SU-DHL-6 (cell line): ENCODE results near the gene PTPRN2.

ENCODE experiments used
- H2AFZ ChIP-seq: fragments of 200-600 bp; sonication (generic); 2 replicates; pipeline ENCODE4 v1.6.1; 2014; ENCODE audit warnings: low read depth, mild to moderate bottlenecking, moderate library complexity, mixed read lengths, antibody characterized with exemption, low read length; ENCODE audit not compliant: severe bottlenecking
- H3F3A ChIP-seq: fragments of 200-600 bp; shearing (Covaris generic); 2 replicates; pipeline ENCODE4 v1.6.0; 2016; ENCODE audit warnings: antibody characterized with exemption, mild to moderate bottlenecking; ENCODE audit not compliant: insufficient read depth
- H3K27ac ChIP-seq: fragments of 200-600 bp; sonication (generic); 2 replicates; pipeline ENCODE4 v1.5.1; 2016; ENCODE audit warnings: low read depth, mild to moderate bottlenecking, low read length, moderate library complexity, mixed read lengths
- H3K27me3 ChIP-seq: fragments of 200-600 bp; sonication (generic), shearing (Covaris generic); 2 replicates; pipeline ENCODE4 v1.6.0; 2014; ENCODE audit warnings: mild to moderate bottlenecking, low read length
- H3K36me3 ChIP-seq: fragments of 200-600 bp; sonication (generic); 2 replicates; pipeline ENCODE4 v1.6.1; 2014; ENCODE audit warnings: mild to moderate bottlenecking, low read length, mixed read lengths
- H3K4me2 ChIP-seq: fragments of 300-600, 200-600 bp; shearing (Covaris generic), sonication (generic); 2 replicates; pipeline ENCODE4 v1.6.0; 2014; ENCODE audit warnings: low read length, low read depth, mild to moderate bottlenecking; ENCODE audit not compliant: poor library complexity, severe bottlenecking
- H3K4me3 ChIP-seq: fragments of 200-600 bp; sonication (generic); 2 replicates; pipeline ENCODE4 v1.5.1; 2014; ENCODE audit warnings: antibody characterized with exemption, low read length, mild to moderate bottlenecking, mixed read lengths; ENCODE audit not compliant: insufficient read depth, poor library complexity, severe bottlenecking
- H3K79me2 ChIP-seq: fragments of 200-600 bp; sonication (generic); 2 replicates; pipeline ENCODE4 v1.6.1; 2014; ENCODE audit warnings: mild to moderate bottlenecking, low read length, moderate library complexity; ENCODE audit not compliant: insufficient read depth
- H3K9ac ChIP-seq: fragments of 200-600 bp; sonication (generic); 2 replicates; pipeline ENCODE4 v1.7.0; 2014; ENCODE audit warnings: mild to moderate bottlenecking, low read length
- H3K9me2 ChIP-seq: fragments of 200-600 bp; sonication (generic); replicated peaks from 2 replicates; pipeline ENCODE4 v1.6.1; 2014; ENCODE audit warnings: low read length; ENCODE audit not compliant: insufficient read depth
- H3K9me3 ChIP-seq: fragments of 200-600 bp; sonication (generic); 2 replicates; pipeline ENCODE4 v1.6.1; 2014; ENCODE audit warnings: low read length, mixed read lengths; ENCODE audit not compliant: insufficient read depth
- H4K20me1 ChIP-seq: fragments of 200-600 bp; sonication (generic); 2 replicates; pipeline ENCODE4 v1.6.1; 2014; ENCODE audit warnings: low read depth, mild to moderate bottlenecking, antibody characterized with exemption, low read length, moderate library complexity, mixed read lengths
- EZH2phosphoT487 ChIP-seq: fragments of 200-600 bp; sonication (generic), shearing (Covaris generic); conservative IDR thresholded peaks from 2 replicates; pipeline ENCODE4 v1.6.1; 2018; ENCODE audit warnings: mild to moderate bottlenecking, antibody characterized with exemption, low read length, moderate library complexity, mixed read lengths
- TF ChIP-seq, protein P1 (sequence below): fragments of 200-600 bp; sonication (generic); IDR thresholded peaks from one replicate; pipeline ENCODE4 v1.5.1; 2017; ENCODE audit warnings: antibody characterized with exemption, mild to moderate bottlenecking, low read length, moderate library complexity; ENCODE audit not compliant: insufficient read depth, poor library complexity, severe bottlenecking

Gene PTPRN2

DNA sequence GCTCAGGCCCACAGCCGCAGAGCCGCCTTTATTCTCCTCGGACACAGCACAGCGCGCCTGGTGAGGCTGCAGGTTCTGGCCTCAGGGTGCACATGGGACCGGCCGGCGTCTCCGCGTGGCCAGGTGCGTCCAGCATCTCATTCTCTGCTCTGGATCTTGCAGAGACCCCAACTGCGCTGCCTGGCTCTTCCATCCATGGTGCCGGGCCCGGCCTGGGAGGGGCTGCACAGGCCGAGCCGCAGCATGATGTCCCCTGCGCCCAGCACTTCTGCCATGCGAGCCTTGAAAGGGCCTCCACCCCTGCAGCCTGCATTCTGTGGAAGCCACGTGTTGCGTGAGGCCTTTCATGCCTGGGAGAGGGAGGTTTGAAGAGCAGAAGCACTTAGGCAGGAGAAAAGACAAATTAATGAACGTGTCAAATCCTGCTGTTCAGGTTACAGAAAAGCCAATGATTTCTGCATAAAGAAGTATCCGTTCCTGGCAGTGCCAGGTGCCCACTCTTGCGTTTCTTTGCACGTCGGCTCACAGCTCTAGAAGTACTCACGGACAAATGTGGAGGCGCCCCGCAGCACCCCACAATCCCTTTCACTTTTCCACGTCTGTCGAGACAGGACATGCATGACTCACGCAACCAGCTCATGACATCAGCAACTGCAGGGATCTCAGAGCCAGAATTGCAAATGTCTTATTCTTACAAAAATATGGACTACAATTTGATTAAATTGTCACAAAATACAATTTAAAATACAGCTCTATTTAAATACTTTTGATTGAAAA, 679.4 kb downstream of the PTPRN2 start:
- Histone ChIP-seq H3K4me2 (no peak overlapping the region), H3F3A (no peaks in the 10 kb centered on the region), H3K9me3 (no peaks in the 10 kb centered on the region), H3K9me2 (no peaks in the 10 kb centered on the region), H2AFZ (no peak overlapping the region), H4K20me1 (no peaks in the 10 kb centered on the region), H3K27ac (no peak overlapping the region), H3K4me3 (no peak overlapping the region), H3K79me2 (no peaks in the 10 kb centered on the region), H3K27me3 (no peaks in the 10 kb centered on the region), H3K36me3 (no peaks in the 10 kb centered on the region), H3K9ac (no peak overlapping the region)
- no peak for TF ChIP-seq EZH2phosphoT487
- TF ChIP-seq, protein P1, sequence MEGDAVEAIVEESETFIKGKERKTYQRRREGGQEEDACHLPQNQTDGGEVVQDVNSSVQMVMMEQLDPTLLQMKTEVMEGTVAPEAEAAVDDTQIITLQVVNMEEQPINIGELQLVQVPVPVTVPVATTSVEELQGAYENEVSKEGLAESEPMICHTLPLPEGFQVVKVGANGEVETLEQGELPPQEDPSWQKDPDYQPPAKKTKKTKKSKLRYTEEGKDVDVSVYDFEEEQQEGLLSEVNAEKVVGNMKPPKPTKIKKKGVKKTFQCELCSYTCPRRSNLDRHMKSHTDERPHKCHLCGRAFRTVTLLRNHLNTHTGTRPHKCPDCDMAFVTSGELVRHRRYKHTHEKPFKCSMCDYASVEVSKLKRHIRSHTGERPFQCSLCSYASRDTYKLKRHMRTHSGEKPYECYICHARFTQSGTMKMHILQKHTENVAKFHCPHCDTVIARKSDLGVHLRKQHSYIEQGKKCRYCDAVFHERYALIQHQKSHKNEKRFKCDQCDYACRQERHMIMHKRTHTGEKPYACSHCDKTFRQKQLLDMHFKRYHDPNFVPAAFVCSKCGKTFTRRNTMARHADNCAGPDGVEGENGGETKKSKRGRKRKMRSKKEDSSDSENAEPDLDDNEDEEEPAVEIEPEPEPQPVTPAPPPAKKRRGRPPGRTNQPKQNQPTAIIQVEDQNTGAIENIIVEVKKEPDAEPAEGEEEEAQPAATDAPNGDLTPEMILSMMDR = no peak

DNA sequence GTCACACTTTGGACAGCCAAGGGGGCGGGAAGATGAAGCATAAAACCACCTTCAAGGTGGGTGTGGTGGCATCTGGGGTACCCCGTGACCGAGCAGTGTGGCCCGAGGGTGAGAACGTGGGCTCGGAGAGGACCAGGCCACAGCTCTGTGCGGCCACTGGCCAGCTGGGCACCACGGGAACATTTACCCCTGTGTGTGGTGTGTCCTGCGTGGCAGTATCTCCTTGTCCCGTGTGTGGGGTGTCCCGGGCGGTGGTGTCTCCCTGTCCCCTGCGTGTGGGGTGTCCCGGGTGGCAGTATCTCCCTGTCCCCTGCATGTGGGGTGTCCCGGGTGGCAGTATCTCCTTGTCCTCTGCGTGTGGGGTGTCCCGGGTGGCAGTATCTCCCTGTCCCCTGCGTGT, 680.5 kb downstream of the PTPRN2 start:
- H3K9me3 ChIP-seq = no peaks in the 10 kb centered on the region
- H2AFZ ChIP-seq = no peak overlapping the region
- H3K27ac ChIP-seq = no peak overlapping the region
- TF ChIP-seq, protein P1 = no peak
- TF ChIP-seq EZH2phosphoT487 = no peak
- H3K27me3 ChIP-seq = no peaks in the 10 kb centered on the region
- no peak overlapping the region for H3K4me2 ChIP-seq
- no peaks in the 10 kb centered on the region for H3F3A ChIP-seq
- H3K9me2 ChIP-seq = no peaks in the 10 kb centered on the region
- no peaks in the 10 kb centered on the region for H3K79me2 ChIP-seq
- no peak overlapping the region for H3K9ac ChIP-seq
- no peak overlapping the region for H3K4me3 ChIP-seq
- H4K20me1 ChIP-seq = no peaks in the 10 kb centered on the region
- no peaks in the 10 kb centered on the region for H3K36me3 ChIP-seq

DNA sequence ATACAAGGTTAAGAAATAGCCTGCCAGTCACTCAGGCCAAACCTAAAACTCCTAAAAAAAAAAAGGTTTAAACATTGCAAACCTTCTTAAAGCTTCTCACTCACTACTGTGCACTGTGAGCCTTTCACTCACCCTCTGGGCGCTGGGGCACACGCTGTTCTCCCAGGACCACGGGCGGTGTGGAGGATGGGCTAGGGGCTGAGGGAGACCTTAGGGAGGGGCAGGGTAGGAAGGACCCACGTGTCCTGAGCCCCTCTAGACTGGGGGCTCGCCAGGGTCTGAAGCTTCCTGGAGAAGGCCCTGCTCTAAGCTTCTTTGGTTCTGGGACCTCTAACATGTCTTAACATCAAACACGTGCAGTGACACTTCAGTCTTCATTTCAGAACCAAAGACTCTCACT, 681.0 kb downstream of the PTPRN2 start:
- TF ChIP-seq, protein P1 = no peak
- TF ChIP-seq EZH2phosphoT487 = no peak
- Histone ChIP-seq H3F3A (no peaks in the 10 kb centered on the region), H3K9me3 (no peaks in the 10 kb centered on the region), H4K20me1 (no peaks in the 10 kb centered on the region), H2AFZ (no peak overlapping the region), H3K9me2 (no peaks in the 10 kb centered on the region), H3K4me2 (no peak overlapping the region), H3K79me2 (no peaks in the 10 kb centered on the region), H3K27me3 (no peaks in the 10 kb centered on the region), H3K27ac (no peak overlapping the region), H3K9ac (no peak overlapping the region), H3K4me3 (no peak overlapping the region), H3K36me3 (no peaks in the 10 kb centered on the region)
